ENCODE data around the gene ROBO1.

ROBO1 gene

GRCh38 chr3:78604341-78604740 is 1163.5 kb downstream of the ROBO1 start:
- DNase-seq (ENCODE audit: low read depth in 2 of 3, low spot score in 2 of 3): no peak

- no peak for DNase-seq (ENCODE audit: low read depth in 2 of 3, low spot score in 2 of 3)
These were observed 1166.5 kb downstream of the ROBO1 start for GRCh38 chr3:78601249-78601648.

- DNase-seq (ENCODE audit: low read depth in 2 of 3, low spot score in 2 of 3): no peak
These were observed 1178.0 kb downstream of the ROBO1 start for GRCh38 chr3:78589778-78590177.

GRCh38 chr3:78588906-78589621 is 1178.7 kb downstream of the ROBO1 start:
- DNase-seq (ENCODE audit: low read depth in 2 of 3, low spot score in 2 of 3): no peak

- no peak for DNase-seq (ENCODE audit: low read depth in 2 of 3, low spot score in 2 of 3)
These were observed 1187.1 kb downstream of the ROBO1 start for GRCh38 chr3:78580681-78581080.

- DNase-seq (ENCODE audit: low read depth in 2 of 3, low spot score in 2 of 3): no peak
These were observed 1196.3 kb downstream of the ROBO1 start for GRCh38 chr3:78571486-78571885.

- no peak for DNase-seq (ENCODE audit: low read depth in 2 of 3, low spot score in 2 of 3)
These were observed 1197.3 kb downstream of the ROBO1 start for GRCh38 chr3:78570496-78570895.

- no peak for DNase-seq (ENCODE audit: low read depth in 2 of 3, low spot score in 2 of 3)
These were observed 1198.0 kb downstream of the ROBO1 start for GRCh38 chr3:78569804-78570203.

- no peak for DNase-seq (ENCODE audit: low read depth in 2 of 3, low spot score in 2 of 3)
These were observed 1202.1 kb downstream of the ROBO1 start for GRCh38 chr3:78565712-78566111.

GRCh38 chr3:78562328-78562727 is 1205.5 kb downstream of the ROBO1 start:
- DNase-seq (ENCODE audit: low read depth in 2 of 3, low spot score in 2 of 3): no peak

Data from activated CD8-positive, alpha-beta memory T cell treated with anti-CD3 and anti-CD28 coated beads for 48 hours (primary cell).